Smooth muscle cell (in vitro differentiated cells): ENCODE data around the gene UPF2. TPM values are rescaled to one million over a fixed set of nuclear protein-coding genes. Genes with fewer than 3 reads are reported as not detected.

ENCODE experiments used
- DNase-seq: peaks from one replicate; lab custom pipeline; 2025; ENCODE audit not compliant: unreplicated experiment; lab: John Stamatoyannopoulos, UW
- H2AFZ ChIP-seq: fragments of 200-600 bp; sonication (generic); 2 replicates; pipeline ENCODE4 v1.6.0; 2016; ENCODE audit warnings: antibody characterized with exemption, low read depth, mild to moderate bottlenecking
- H3F3A ChIP-seq: fragments of 200-600 bp; sonication (generic); 2 replicates; pipeline ENCODE4 v1.6.0; 2017; ENCODE audit warnings: antibody characterized with exemption, low read depth
- H3K27ac ChIP-seq: fragments of 200-600 bp; sonication (generic); 2 replicates; pipeline ENCODE4 v1.5.1; 2016; ENCODE audit warnings: low read depth, mild to moderate bottlenecking
- H3K27me3 ChIP-seq: fragments of 200-600 bp; sonication (generic); 2 replicates; pipeline ENCODE4 v1.6.1; 2016; ENCODE audit warnings: low read depth, mild to moderate bottlenecking
- H3K36me3 ChIP-seq: fragments of 200-600 bp; sonication (generic); 2 replicates; pipeline ENCODE4 v1.5.1; 2016; ENCODE audit warnings: low read depth
- H3K4me1 ChIP-seq: fragments of 200-600 bp; sonication (generic); 2 replicates; pipeline ENCODE4 v1.5.1; 2016; ENCODE audit warnings: low read depth
- H3K4me2 ChIP-seq: fragments of 200-600 bp; sonication (generic); 2 replicates; pipeline ENCODE4 v1.6.0; 2016; ENCODE audit warnings: mild to moderate bottlenecking
- H3K4me3 ChIP-seq: fragments of 200-600 bp; sonication (generic); 2 replicates; pipeline ENCODE4 v1.5.1; 2016; ENCODE audit warnings: mild to moderate bottlenecking
- H3K79me2 ChIP-seq: fragments of 200-600 bp; sonication (generic); 2 replicates; pipeline ENCODE4 v1.6.0; 2016; ENCODE audit warnings: low read depth, mild to moderate bottlenecking
- H3K9ac ChIP-seq: fragments of 200-600 bp; sonication (generic); 2 replicates; pipeline ENCODE4 v1.6.0; 2016; ENCODE audit warnings: low read depth
- H3K9me3 ChIP-seq: fragments of 200-600 bp; sonication (generic); replicated peaks from 2 replicates; pipeline ENCODE4 v1.5.1; 2016; ENCODE audit warnings: low read depth
- H4K20me1 ChIP-seq: fragments of 200-600 bp; sonication (generic); 2 replicates; pipeline ENCODE4 v1.6.0; 2016; ENCODE audit warnings: low read depth
- CTCF ChIP-seq: fragments of 200-600 bp; sonication (generic); IDR thresholded peaks from 2 replicates; pipeline ENCODE4 v1.5.1; 2017; ENCODE audit warnings: borderline replicate concordance, mild to moderate bottlenecking, antibody characterized with exemption; ENCODE audit not compliant: insufficient read depth, poor library complexity, severe bottlenecking
- WGBS: methylation state at CpG from one replicate; pipeline ENCODE4 v1.1.7; 2016; ENCODE audit warnings: low lambda C conversion rate; 5-methylcytosine and 5-hydroxymethylcytosine counted together
- polyA plus RNA-seq: library from polyadenylated mRNA; unstranded; fragments of >200 nt; fragmentation: Nextera tagmentation; extraction: Ambion mirVana; gene quantifications from 2 replicates; pipeline ENCODE4 v1.2.1, GENCODE V29; 2016
- total RNA-seq: library from RNA; depleted of rRNA; stranded (reverse); fragments of >200 nt; gene quantifications from 2 replicates; pipeline ENCODE4 v1.2.3, GENCODE V29; 2014

UPF2 gene
- total and polyA plus RNA-seq, 2 experiments from 2014 or later: 9.1 to 13.4 TPM

GRCh38 chr10:11993834-11994468 is 48.7 kb downstream of the UPF2 start:
- TF ChIP-seq CTCF: no peak
- DNase-seq: no peak
- Histone ChIP-seq H2AFZ (no peak overlapping the region), H3F3A (no peaks in the 10 kb centered on the region), H3K9ac (no peak overlapping the region), H3K36me3 (no peaks in the 10 kb centered on the region), H3K27me3 (no peaks in the 10 kb centered on the region), H3K79me2 (no peaks in the 10 kb centered on the region), H3K4me2 (no peak overlapping the region), H3K4me3 (no peak overlapping the region), H4K20me1 (no peaks in the 10 kb centered on the region), H3K4me1 (no peaks in the 10 kb centered on the region), H3K9me3 (no peaks in the 10 kb centered on the region), H3K27ac (no peak overlapping the region)
- 97% methylated on average over 6 of the region's 6 CpGs for WGBS

- Histone ChIP-seq H3F3A (no peaks in the 10 kb centered on the region), H3K9ac (no peak overlapping the region), H2AFZ (no peak overlapping the region), H3K4me3 (no peak overlapping the region), H3K27ac (no peak overlapping the region), H3K36me3 (no peaks in the 10 kb centered on the region), H3K4me1 (no peaks in the 10 kb centered on the region), H3K27me3 (no peaks in the 10 kb centered on the region), H3K9me3 (no peaks in the 10 kb centered on the region), H3K4me2 (no peak overlapping the region), H4K20me1 (no peaks in the 10 kb centered on the region), H3K79me2 (no peaks in the 10 kb centered on the region)
- WGBS: 96% methylated on average over 1 of the region's 1 CpG
- no peak for TF ChIP-seq CTCF
- no peak for DNase-seq
These were observed 53.7 kb downstream of the UPF2 start for GRCh38 chr10:11988924-11989323.

- peak; percentile 17 for DNase-seq
- Histone ChIP-seq H3K36me3 (no peaks in the 10 kb centered on the region), H3K27ac (no peak overlapping the region), H3K4me1 (no peaks in the 10 kb centered on the region), H3K4me2 (no peak overlapping the region), H3K27me3 (no peaks in the 10 kb centered on the region), H3K4me3 (no peak overlapping the region), H4K20me1 (no peaks in the 10 kb centered on the region), H3F3A (no peaks in the 10 kb centered on the region), H3K79me2 (no peaks in the 10 kb centered on the region), H3K9me3 (no peaks in the 10 kb centered on the region), H2AFZ (no peak overlapping the region), H3K9ac (no peak overlapping the region)
- TF ChIP-seq CTCF: peak; percentile 93
- 51% methylated on average over 7 of the region's 7 CpGs for WGBS
These were observed 55.9 kb downstream of the UPF2 start for GRCh38 chr10:11986593-11987216.

GRCh38 chr10:11982253-11982652 is 60.4 kb downstream of the UPF2 start:
- no peaks in the 10 kb centered on the region for H3F3A ChIP-seq
- no peak overlapping the region for H3K9ac ChIP-seq
- H3K79me2 ChIP-seq: no peaks in the 10 kb centered on the region
- 96% methylated on average over 3 of the region's 3 CpGs for WGBS
- no peak overlapping the region for H3K4me2 ChIP-seq
- no peaks in the 10 kb centered on the region for H4K20me1 ChIP-seq
- no peaks in the 10 kb centered on the region for H3K36me3 ChIP-seq
- no peak overlapping the region for H3K4me3 ChIP-seq
- no peak for TF ChIP-seq CTCF
- H3K9me3 ChIP-seq: no peaks in the 10 kb centered on the region
- no peaks in the 10 kb centered on the region for H3K4me1 ChIP-seq
- H2AFZ ChIP-seq: no peak overlapping the region
- no peak for DNase-seq
- no peak overlapping the region for H3K27ac ChIP-seq
- no peaks in the 10 kb centered on the region for H3K27me3 ChIP-seq
